Stomach (tissue), 4 donors: Measurements from ENCODE around the gene POU3F1.

Experiments used
- EP300 ChIP-seq: sonication (generic); formaldehyde crosslinking; IDR thresholded peaks from one replicate; pipeline ENCODE4 v1.6.1; 2017; ENCODE audit warnings: antibody characterized with exemption
- POLR2A ChIP-seq, 4 donors: fragments of 450-650 bp; IDR thresholded peaks; one replicate each; pipeline ENCODE4 v1.6.1; 2016; ENCODE audit warnings: antibody characterized with exemption in 4 of 4, control low read depth in 2 of 4, mild to moderate bottlenecking in 1 of 4, moderate library complexity in 1 of 4
- POLR2AphosphoS5 ChIP-seq, 3 donors: sonication (generic); formaldehyde crosslinking; IDR thresholded peaks; one replicate each; pipeline ENCODE4 v1.6.1; 2016; ENCODE audit warnings: antibody characterized with exemption in 3 of 3

DNA sequence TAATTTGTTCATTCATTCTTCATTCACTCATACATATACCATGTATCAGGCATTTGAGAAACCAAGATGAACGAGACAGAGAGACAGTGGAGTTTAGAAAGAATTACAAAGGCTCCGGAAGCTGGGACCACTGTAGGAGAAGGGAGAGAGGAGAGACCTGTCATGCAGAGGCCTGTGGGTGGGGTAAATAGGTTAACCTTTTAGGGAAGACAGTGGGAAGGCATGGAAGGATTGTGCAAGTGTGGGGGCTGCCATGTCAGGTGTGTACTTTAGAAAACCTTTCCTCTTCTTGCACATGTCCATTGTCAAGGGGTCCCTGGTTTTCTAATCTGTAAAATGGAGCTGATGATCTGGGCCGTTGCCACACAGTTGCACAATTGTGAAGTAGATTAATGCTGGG lies 44.2 kb upstream of the POU3F1 start:
- no peak for TF ChIP-seq EP300
- TF ChIP-seq POLR2A (IDR thresholded peaks at IDR 0.05) = no peak
- TF ChIP-seq POLR2AphosphoS5 (IDR thresholded peaks at IDR 0.05) = no peak
